K562 (cell line): ENCODE measurements around the gene PTPRG. TPM values are rescaled to one million over a fixed set of nuclear protein-coding genes. Genes with fewer than 3 reads are reported as not detected.

Experiments used
- ATAC-seq: fragments of 200-7000 bp; cut with Tn5 transposase; 3 replicates; pipeline ENCODE4 v1.9.1; 2020; ENCODE audit warnings: moderate library complexity
- BruUV-seq: library from RNA; stranded (reverse); fragments of 400-500 nt; replicated peaks from 2 replicates; lab custom pipeline; 2021; lab: Mats Ljungman, UMichigan
- CTCF ChIA-PET: fragments of 300-600 bp; formaldehyde crosslinking; extraction: SDS; loops from one replicate; lab custom pipeline; 2021; ENCODE audit warnings: low intra/inter-chr PET ratio; lab: Yijun Ruan, JAX
- POLR2A ChIA-PET: fragments of 300-600, 350-650 bp; sonication (Branson Sonifier 250); formaldehyde crosslinking; extraction: SDS; loops from one replicate; lab custom pipeline; 2021; ENCODE audit warnings: antibody characterized with exemption, inconsistent platforms; lab: Yijun Ruan, JAX
- DNase-seq, 4 experiments: peaks; one replicate each; pipeline versions ENCODE4 v3.0.0 to v3.0.0-alpha.2; 2011 to 2018; ENCODE audit warnings: low spot score in 3 of 4, mixed read lengths in 3 of 4; ENCODE audit errors: extremely low read depth in 1 of 4
- FAIRE-seq: peaks from 2 replicates; lab custom pipeline; 2011; peaks lifted over from hg19 to GRCh38; lab: Jason Lieb, UNC
- H2AFZ ChIP-seq: 2 replicates; pipeline ENCODE4 v1.6.0; 2011; ENCODE audit warnings: low read depth, low read length, control low read depth, inconsistent platforms
- H3K27ac ChIP-seq: fragments of 200-600 bp; 3 replicates; pipeline ENCODE4 v1.8.0; 2011; ENCODE audit warnings: low read depth, mild to moderate bottlenecking, control low read depth, inconsistent platforms, low read length, moderate library complexity, mixed read lengths; ENCODE audit errors: extremely low read depth
- H3K27me3 ChIP-seq, 2 experiments: fragments of 300-600 bp in 1 of 2; 2 replicates in 1 of 2; 3 replicates in 1 of 2; pipeline versions ENCODE4 v1.6.0 to v1.8.0; 2011; ENCODE audit warnings: inconsistent platforms in 2 of 2, low read length in 2 of 2, mild to moderate bottlenecking in 1 of 2, mixed read lengths in 1 of 2, moderate library complexity in 1 of 2; ENCODE audit not compliant: control insufficient read depth in 2 of 2, insufficient read depth in 2 of 2
- H3K36me3 ChIP-seq: fragments of 300-600 bp; 3 replicates; pipeline ENCODE4 v1.8.0; 2011; ENCODE audit warnings: mild to moderate bottlenecking, low read length, inconsistent platforms; ENCODE audit not compliant: control insufficient read depth, insufficient read depth
- H3K4me1 ChIP-seq, 2 experiments: fragments of 200-600 bp in 1 of 2; replicated peaks in 1 of 2; 2 replicates in 1 of 2; 3 replicates in 1 of 2; pipeline versions ENCODE4 v1.5.1 to v1.8.0; 2011; ENCODE audit warnings: inconsistent platforms in 2 of 2, low read length in 2 of 2, mild to moderate bottlenecking in 1 of 2, mixed read lengths in 1 of 2, moderate library complexity in 1 of 2; ENCODE audit not compliant: control insufficient read depth in 2 of 2, insufficient read depth in 2 of 2
- H3K4me2 ChIP-seq: 2 replicates; pipeline ENCODE4 v1.6.1; 2011; ENCODE audit warnings: low read length, control low read depth, inconsistent platforms, mixed read lengths; ENCODE audit not compliant: insufficient read depth
- H3K4me3 ChIP-seq: fragments of 200-600 bp; sonication (generic), shearing (Covaris generic); 2 replicates; pipeline ENCODE4 v1.5.1; 2016; ENCODE audit warnings: control low read depth, inconsistent platforms
- H3K79me2 ChIP-seq: fragments of 200-600 bp; 3 replicates; pipeline ENCODE4 v1.8.0; 2011; ENCODE audit warnings: low read length, inconsistent platforms; ENCODE audit not compliant: control insufficient read depth, insufficient read depth
- H3K9ac ChIP-seq, 2 experiments: 2 replicates each; pipeline versions ENCODE4 v1.6.0 to v1.6.1; 2011; ENCODE audit warnings: low read depth in 2 of 2, low read length in 2 of 2, control low read depth in 1 of 2, inconsistent platforms in 1 of 2, mild to moderate bottlenecking in 1 of 2, mixed read lengths in 1 of 2; ENCODE audit not compliant: insufficient read depth in 1 of 2
- H3K9me1 ChIP-seq: one replicate; pipeline ENCODE4 v1.6.0; 2011; ENCODE audit warnings: inconsistent platforms, mild to moderate bottlenecking, low read length, moderate library complexity; ENCODE audit not compliant: control insufficient read depth, insufficient read depth
- H3K9me3 ChIP-seq: replicated peaks from 2 replicates; pipeline ENCODE4 v1.5.1; 2011; ENCODE audit warnings: low read depth, low read length, inconsistent platforms; ENCODE audit not compliant: control insufficient read depth, insufficient read depth
- H4K20me1 ChIP-seq: replicated peaks from 2 replicates; pipeline ENCODE4 v1.6.1; 2011; ENCODE audit warnings: low read length, inconsistent platforms, mixed read lengths; ENCODE audit not compliant: control insufficient read depth, insufficient read depth
- CBFA2T2 ChIP-seq: fragments of 450-650 bp; conservative IDR thresholded peaks from 2 replicates; pipeline ENCODE4 v1.6.1; 2017; ENCODE audit warnings: mild to moderate bottlenecking
- HMG20A ChIP-seq: fragments of 450-650 bp; formaldehyde crosslinking; conservative IDR thresholded peaks from 2 replicates; pipeline ENCODE4 v1.4.0; 2020; ENCODE audit warnings: mild to moderate bottlenecking, mixed read lengths
- KLF1 ChIP-seq: fragments of 450-650 bp; IDR thresholded peaks from 2 replicates; pipeline ENCODE4 v1.6.1; 2016; ENCODE audit warnings: missing genetic modification characterization, missing compliant biosample characterization
- MIER1 ChIP-seq: fragments of 450-650 bp; IDR thresholded peaks from 2 replicates; pipeline ENCODE4 v1.6.1; 2016; ENCODE audit warnings: antibody characterized with exemption, mild to moderate bottlenecking, low read depth
- MTF1 ChIP-seq: fragments of 250-450 bp; sonication (Bioruptor Pico); IDR thresholded peaks from 2 replicates; pipeline ENCODE4 v1.9.0; 2021; ENCODE audit warnings: moderate library complexity, mild to moderate bottlenecking, inconsistent platforms, borderline replicate concordance
- RBM15 ChIP-seq: fragments of 200-400 bp; formaldehyde crosslinking; IDR thresholded peaks from 2 replicates; pipeline ENCODE4 v1.6.1; 2018; ENCODE audit warnings: mild to moderate bottlenecking, low read length, moderate library complexity; ENCODE audit not compliant: insufficient read depth
- RCOR1 ChIP-seq, 2 experiments: IDR thresholded peaks; 2 replicates each; pipeline ENCODE4 v1.6.1; 2012; ENCODE audit warnings: low read depth in 2 of 2, low read length in 2 of 2, borderline replicate concordance in 1 of 2, improper control_type of control experiment in 1 of 2
- SETDB1 ChIP-seq: IDR thresholded peaks from one replicate; pipeline ENCODE4 v1.6.1; 2012; ENCODE audit warnings: low read length, control low read depth, inconsistent platforms
- WGBS: fragments of 100-300 bp; shearing (Covaris generic); methylation state at CpG from one replicate; pipeline ENCODE4 v1.1.6; 2016; ENCODE audit warnings: low coverage, mixed read lengths; ENCODE audit not compliant: insufficient coverage; ENCODE audit errors: missing lambda C conversion rate; 5-methylcytosine and 5-hydroxymethylcytosine counted together
- in situ Hi-C: fragments of 300-500 bp; cut with MboI; formaldehyde crosslinking; loops from 4 replicates; pipeline ENCODE4 v1.15.0; 2018; ENCODE audit warnings: inconsistent platforms, mixed read lengths
- intact Hi-C: fragments of 100-400 bp; cut with micrococcal nuclease; formaldehyde crosslinking; loops from 2 replicates; pipeline ENCODE4 v1.14.2; 2022
- polyA plus RNA-seq, 8 experiments: library from polyadenylated mRNA; depleted of rRNA in 4 of 8; stranded (reverse) in 5 of 8; unstranded in 3 of 8; fragments of >200 nt; fragmentation: Nextera tagmentation in 2 of 8; fragmentation: Illumina TruSeq in 1 of 8; extraction: Ambion mirVana in 2 of 8; extraction: Trizol in 1 of 8; gene quantifications; 2 replicates each; pipeline versions ENCODE4 v1.2.1 to v1.2.3, GENCODE V29; 2011 to 2014; ENCODE audit warnings: inconsistent platforms in 1 of 8, missing spikeins in 1 of 8
- total RNA-seq, 7 experiments: library from RNA; depleted of rRNA in 6 of 7; stranded (reverse); fragments of >200 nt in 6 of 7; fragmentation: Illumina TruSeq in 2 of 7; extraction: Trizol in 2 of 7; gene quantifications; 2 replicates each; pipeline versions ENCODE4 v1.2.1 to v1.2.3, GENCODE V29; 2011 to 2021; ENCODE audit warnings: low replicate concordance in 1 of 7
- TF ChIP-seq, protein P1 (sequence below): IDR thresholded peaks from 2 replicates; pipeline ENCODE4 v1.6.1; 2011; ENCODE audit not compliant: insufficient read length; ENCODE audit errors: extremely low read depth
- TF ChIP-seq, protein P2 (sequence below): fragments of 250-450 bp; sonication (Bioruptor Pico); IDR thresholded peaks from 2 replicates; pipeline ENCODE4 v1.4.0; 2020; ENCODE audit warnings: mild to moderate bottlenecking
- TF ChIP-seq, protein P3 (sequence below): fragments of 150-350 bp; IDR thresholded peaks from 2 replicates; pipeline ENCODE4 v1.6.1; 2014; ENCODE audit warnings: low read depth, mild to moderate bottlenecking, low read length, borderline replicate concordance
- TF ChIP-seq, protein P4 (sequence below), 2 experiments: fragments of 150-350 bp in 1 of 2; IDR thresholded peaks; 2 replicates each; pipeline ENCODE4 v1.6.1; 2012 to 2016; ENCODE audit warnings: low read depth in 2 of 2, low read length in 2 of 2, mild to moderate bottlenecking in 1 of 2, moderate library complexity in 1 of 2

PTPRG gene
- total and polyA plus RNA-seq, 9 of the 15 experiments (the other 6 are each of a cell fraction or from before 2014, with no cell fraction given), result 0.16 TPM; not detected in 8

DNA sequence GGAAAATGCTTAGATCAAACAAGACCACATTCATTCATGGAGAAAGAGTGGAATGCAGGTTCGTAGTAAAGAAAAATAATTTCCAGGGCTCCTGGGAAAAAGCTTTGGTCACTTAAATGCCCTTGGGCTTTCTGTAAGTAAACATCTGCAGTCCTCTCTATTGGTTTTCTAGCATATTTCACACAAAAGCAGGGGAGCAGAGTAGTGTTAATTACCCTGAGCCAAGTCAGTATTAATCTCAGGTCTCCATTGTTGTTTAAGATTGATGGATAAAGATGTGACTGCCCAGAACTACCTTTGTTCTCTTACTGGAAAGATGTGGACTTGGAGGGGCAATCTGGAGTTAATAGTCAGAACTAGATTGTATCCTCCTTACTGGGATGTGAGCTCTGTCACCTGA lies 242.6 kb downstream of the PTPRG start:
- Histone ChIP-seq H2AFZ (no peak overlapping the region), H3K27ac (no peak overlapping the region), H3K27me3 (no peaks in the 10 kb centered on the region), H3K9me3 (no peaks in the 10 kb centered on the region), H3K79me2 (no peaks in the 10 kb centered on the region), H3K9ac (no peak overlapping the region), H3K9me1 (no peaks in the 10 kb centered on the region), H3K4me2 (no peak overlapping the region), H3K4me1 (no peaks in the 10 kb centered on the region), H4K20me1 (no peaks in the 10 kb centered on the region), H3K4me3 (no peak overlapping the region), H3K36me3 (no peaks in the 10 kb centered on the region)
- BruUV-seq, result no TSS peak
- DNase-seq, result no peak
- intact Hi-C loops, result no loop called here
- CTCF ChIA-PET, result no interaction called here
- WGBS, result 0% methylated on average over 1 of the region's 1 CpG
- no peak for ATAC-seq
- no peak for TF ChIP-seq MTF1 (CRISPR knock-in tag)
- no peak for TF ChIP-seq RCOR1 (IDR thresholded peaks at IDR 0.05; ENCODE audit: borderline replicate concordance in 1 of 2, low read depth in 2 of 2, low read length in 2 of 2)
- TF ChIP-seq, protein P1, sequence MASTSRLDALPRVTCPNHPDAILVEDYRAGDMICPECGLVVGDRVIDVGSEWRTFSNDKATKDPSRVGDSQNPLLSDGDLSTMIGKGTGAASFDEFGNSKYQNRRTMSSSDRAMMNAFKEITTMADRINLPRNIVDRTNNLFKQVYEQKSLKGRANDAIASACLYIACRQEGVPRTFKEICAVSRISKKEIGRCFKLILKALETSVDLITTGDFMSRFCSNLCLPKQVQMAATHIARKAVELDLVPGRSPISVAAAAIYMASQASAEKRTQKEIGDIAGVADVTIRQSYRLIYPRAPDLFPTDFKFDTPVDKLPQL, result no peak
- TF ChIP-seq CBFA2T2, result no peak
- no peak for TF ChIP-seq SETDB1
- TF ChIP-seq, protein P2, sequence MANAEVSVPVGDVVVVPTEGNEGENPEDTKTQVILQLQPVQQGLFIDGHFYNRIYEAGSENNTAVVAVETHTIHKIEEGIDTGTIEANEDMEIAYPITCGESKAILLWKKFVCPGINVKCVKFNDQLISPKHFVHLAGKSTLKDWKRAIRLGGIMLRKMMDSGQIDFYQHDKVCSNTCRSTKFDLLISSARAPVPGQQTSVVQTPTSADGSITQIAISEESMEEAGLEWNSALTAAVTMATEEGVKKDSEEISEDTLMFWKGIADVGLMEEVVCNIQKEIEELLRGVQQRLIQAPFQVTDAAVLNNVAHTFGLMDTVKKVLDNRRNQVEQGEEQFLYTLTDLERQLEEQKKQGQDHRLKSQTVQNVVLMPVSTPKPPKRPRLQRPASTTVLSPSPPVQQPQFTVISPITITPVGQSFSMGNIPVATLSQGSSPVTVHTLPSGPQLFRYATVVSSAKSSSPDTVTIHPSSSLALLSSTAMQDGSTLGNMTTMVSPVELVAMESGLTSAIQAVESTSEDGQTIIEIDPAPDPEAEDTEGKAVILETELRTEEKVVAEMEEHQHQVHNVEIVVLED (CRISPR knock-in tag), result no peak
- no peak for TF ChIP-seq RBM15
- TF ChIP-seq, protein P3, sequence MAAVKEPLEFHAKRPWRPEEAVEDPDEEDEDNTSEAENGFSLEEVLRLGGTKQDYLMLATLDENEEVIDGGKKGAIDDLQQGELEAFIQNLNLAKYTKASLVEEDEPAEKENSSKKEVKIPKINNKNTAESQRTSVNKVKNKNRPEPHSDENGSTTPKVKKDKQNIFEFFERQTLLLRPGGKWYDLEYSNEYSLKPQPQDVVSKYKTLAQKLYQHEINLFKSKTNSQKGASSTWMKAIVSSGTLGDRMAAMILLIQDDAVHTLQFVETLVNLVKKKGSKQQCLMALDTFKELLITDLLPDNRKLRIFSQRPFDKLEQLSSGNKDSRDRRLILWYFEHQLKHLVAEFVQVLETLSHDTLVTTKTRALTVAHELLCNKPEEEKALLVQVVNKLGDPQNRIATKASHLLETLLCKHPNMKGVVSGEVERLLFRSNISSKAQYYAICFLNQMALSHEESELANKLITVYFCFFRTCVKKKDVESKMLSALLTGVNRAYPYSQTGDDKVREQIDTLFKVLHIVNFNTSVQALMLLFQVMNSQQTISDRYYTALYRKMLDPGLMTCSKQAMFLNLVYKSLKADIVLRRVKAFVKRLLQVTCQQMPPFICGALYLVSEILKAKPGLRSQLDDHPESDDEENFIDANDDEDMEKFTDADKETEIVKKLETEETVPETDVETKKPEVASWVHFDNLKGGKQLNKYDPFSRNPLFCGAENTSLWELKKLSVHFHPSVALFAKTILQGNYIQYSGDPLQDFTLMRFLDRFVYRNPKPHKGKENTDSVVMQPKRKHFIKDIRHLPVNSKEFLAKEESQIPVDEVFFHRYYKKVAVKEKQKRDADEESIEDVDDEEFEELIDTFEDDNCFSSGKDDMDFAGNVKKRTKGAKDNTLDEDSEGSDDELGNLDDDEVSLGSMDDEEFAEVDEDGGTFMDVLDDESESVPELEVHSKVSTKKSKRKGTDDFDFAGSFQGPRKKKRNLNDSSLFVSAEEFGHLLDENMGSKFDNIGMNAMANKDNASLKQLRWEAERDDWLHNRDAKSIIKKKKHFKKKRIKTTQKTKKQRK, result no peak
- no peak for TF ChIP-seq KLF1 (tag)
- no peak for TF ChIP-seq HMG20A (CRISPR knock-in tag)
- no peak for TF ChIP-seq MIER1
- TF ChIP-seq, protein P4, sequence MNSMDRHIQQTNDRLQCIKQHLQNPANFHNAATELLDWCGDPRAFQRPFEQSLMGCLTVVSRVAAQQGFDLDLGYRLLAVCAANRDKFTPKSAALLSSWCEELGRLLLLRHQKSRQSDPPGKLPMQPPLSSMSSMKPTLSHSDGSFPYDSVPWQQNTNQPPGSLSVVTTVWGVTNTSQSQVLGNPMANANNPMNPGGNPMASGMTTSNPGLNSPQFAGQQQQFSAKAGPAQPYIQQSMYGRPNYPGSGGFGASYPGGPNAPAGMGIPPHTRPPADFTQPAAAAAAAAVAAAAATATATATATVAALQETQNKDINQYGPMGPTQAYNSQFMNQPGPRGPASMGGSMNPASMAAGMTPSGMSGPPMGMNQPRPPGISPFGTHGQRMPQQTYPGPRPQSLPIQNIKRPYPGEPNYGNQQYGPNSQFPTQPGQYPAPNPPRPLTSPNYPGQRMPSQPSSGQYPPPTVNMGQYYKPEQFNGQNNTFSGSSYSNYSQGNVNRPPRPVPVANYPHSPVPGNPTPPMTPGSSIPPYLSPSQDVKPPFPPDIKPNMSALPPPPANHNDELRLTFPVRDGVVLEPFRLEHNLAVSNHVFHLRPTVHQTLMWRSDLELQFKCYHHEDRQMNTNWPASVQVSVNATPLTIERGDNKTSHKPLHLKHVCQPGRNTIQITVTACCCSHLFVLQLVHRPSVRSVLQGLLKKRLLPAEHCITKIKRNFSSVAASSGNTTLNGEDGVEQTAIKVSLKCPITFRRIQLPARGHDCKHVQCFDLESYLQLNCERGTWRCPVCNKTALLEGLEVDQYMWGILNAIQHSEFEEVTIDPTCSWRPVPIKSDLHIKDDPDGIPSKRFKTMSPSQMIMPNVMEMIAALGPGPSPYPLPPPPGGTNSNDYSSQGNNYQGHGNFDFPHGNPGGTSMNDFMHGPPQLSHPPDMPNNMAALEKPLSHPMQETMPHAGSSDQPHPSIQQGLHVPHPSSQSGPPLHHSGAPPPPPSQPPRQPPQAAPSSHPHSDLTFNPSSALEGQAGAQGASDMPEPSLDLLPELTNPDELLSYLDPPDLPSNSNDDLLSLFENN (IDR thresholded peaks at IDR 0.05; ENCODE audit: low read depth in 2 of 2, low read length in 2 of 2), result no peak
- in situ Hi-C loops, result no loop called here
- POLR2A ChIA-PET, result no interaction called here
- FAIRE-seq, result no peak
